GM12864 (cell line): ENCODE measurements around the gene CREM.
"Not testable (repeated sequence)": the region's sequence is repeated elsewhere in the genome, so short reads cannot be mapped to it uniquely, and the experiment has no call there.

ENCODE experiments used
- DNase-seq: peaks from one replicate; pipeline ENCODE4 v3.0.0-alpha.2; 2011; ENCODE audit warnings: low read depth
- H3K4me3 ChIP-seq: 2 replicates; pipeline ENCODE4 v1.5.1; 2011; ENCODE audit warnings: mild to moderate bottlenecking, low read depth, low read length, control low read depth
- CTCF ChIP-seq: IDR thresholded peaks from 2 replicates; pipeline ENCODE4 v1.5.1; 2011; ENCODE audit warnings: low read depth, mild to moderate bottlenecking, moderate library complexity, low read length, control low read depth, inconsistent platforms; ENCODE audit errors: missing control alignments

The CREM gene

GRCh38 chr10:35126530-35127288 is at the start of gene CREM:
CREM (plus strand) TSS chr10:35126846; CDS start chr10:35137836, 10,990 bp downstream.
- TF ChIP-seq CTCF: peak; percentile 65
- peak within 1 kb of the TSS; percentile 89 for H3K4me3 ChIP-seq
- peak; percentile 87 for DNase-seq

- no peak for TF ChIP-seq CTCF
- no peak overlapping the region for H3K4me3 ChIP-seq
- no peak for DNase-seq
These were observed 47.4 kb upstream of the CREM start for GRCh38 chr10:35079265-35079664.

GRCh38 chr10:35079763-35080162 is 46.9 kb upstream of the CREM start:
- DNase-seq: no peak
- TF ChIP-seq CTCF: no peak
- H3K4me3 ChIP-seq: no peak overlapping the region

GRCh38 chr10:35080261-35080660 is 46.4 kb upstream of the CREM start:
- DNase-seq, H3K4me3 ChIP-seq: not testable (repeated sequence)

DNA sequence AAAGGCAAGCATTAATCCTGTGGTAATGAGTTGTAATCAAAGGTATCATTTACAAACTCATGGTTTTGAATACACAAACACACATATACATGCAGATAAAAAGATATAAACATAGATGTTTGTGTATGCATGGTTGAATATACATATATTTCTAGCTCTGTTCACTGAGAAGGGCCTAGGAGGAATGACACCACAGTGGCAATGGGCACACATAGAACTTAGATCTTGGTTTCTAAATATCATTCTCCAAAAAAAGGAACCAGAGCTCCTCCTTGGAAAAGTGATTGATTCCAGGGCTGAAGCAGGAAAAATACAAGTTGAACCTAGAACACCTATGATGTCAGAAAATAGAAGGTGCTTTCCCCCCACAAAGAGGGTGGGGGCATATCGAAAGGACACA is 43.4 kb upstream of the CREM start:
- no peak for TF ChIP-seq CTCF
- no peak for DNase-seq
- H3K4me3 ChIP-seq: no peak overlapping the region

DNA sequence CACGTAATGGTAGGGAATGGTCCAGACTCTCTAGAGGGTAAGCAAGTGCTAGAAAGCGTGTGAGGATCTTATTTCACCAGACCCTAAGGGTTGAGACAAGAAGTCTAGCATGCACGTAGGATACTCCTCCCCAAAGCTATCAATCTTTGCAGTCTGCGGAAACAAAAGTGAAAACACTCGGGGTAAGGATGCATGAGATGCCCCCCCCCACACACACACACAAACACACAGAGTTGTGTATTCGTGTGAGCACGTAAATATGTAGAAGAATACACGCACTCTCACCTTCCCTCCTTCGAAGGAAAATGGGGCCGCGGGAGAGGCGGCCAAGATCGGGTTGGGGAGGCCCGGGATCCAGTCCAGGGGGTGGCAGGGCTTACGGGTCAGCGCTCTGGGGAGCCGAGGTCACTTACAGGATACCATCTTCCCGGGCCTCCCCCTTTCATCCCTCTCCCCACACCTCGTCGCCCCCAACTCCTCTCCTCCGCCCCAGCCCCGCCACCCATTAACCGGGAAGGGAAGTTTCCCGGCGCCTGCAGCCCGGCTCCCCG is 37.0 kb upstream of the CREM start:
- peak overlapping the region; percentile 82 for H3K4me3 ChIP-seq

More for the DNA sequence above, 37.0 kb upstream of the CREM start:
- TF ChIP-seq CTCF: no peak
- no peak for DNase-seq
